GM21390 (cell line): ENCODE measurements around the gene LMBR1.

Experiments used
- ATAC-seq: cut with Tn5 transposase; IDR thresholded peaks from one replicate; pipeline ENCODE4 v1.9.1; 2021; ENCODE audit not compliant: unreplicated experiment

Gene LMBR1

GRCh38 chr7:156765901-156766656, 126.9 kb downstream of the LMBR1 start:
- ATAC-seq: no peak

- ATAC-seq: no peak
These were observed 128.2 kb downstream of the LMBR1 start for GRCh38 chr7:156764766-156765165.

- ATAC-seq: no peak
These were observed 128.8 kb downstream of the LMBR1 start for GRCh38 chr7:156764016-156764669.

GRCh38 chr7:156759579-156760202, 133.3 kb downstream of the LMBR1 start:
- ATAC-seq: no peak

- ATAC-seq: no peak
These were observed 133.8 kb downstream of the LMBR1 start for GRCh38 chr7:156759143-156759542.

- no peak for ATAC-seq
These were observed 138.8 kb downstream of the LMBR1 start for GRCh38 chr7:156754201-156754600.

- ATAC-seq: no peak
These were observed 139.4 kb downstream of the LMBR1 start for GRCh38 chr7:156753630-156754029.

- no peak for ATAC-seq
These were observed 139.8 kb downstream of the LMBR1 start for GRCh38 chr7:156753229-156753560.

GRCh38 chr7:156752367-156753228, 140.4 kb downstream of the LMBR1 start:
- no peak for ATAC-seq

- ATAC-seq: no peak
These were observed 141.7 kb downstream of the LMBR1 start for GRCh38 chr7:156751319-156751718.

- no peak for ATAC-seq
These were observed 145.3 kb downstream of the LMBR1 start for GRCh38 chr7:156747718-156748117.

- no peak for ATAC-seq
These were observed 146.1 kb downstream of the LMBR1 start for GRCh38 chr7:156746891-156747290.

- no peak for ATAC-seq
These were observed 153.4 kb downstream of the LMBR1 start for GRCh38 chr7:156739596-156739995.

GRCh38 chr7:156735851-156736250, 157.1 kb downstream of the LMBR1 start:
- no peak for ATAC-seq

- no peak for ATAC-seq
These were observed 159.3 kb downstream of the LMBR1 start for GRCh38 chr7:156733638-156734037.

- no peak for ATAC-seq
These were observed 160.8 kb downstream of the LMBR1 start for GRCh38 chr7:156732091-156732625.

- no peak for ATAC-seq
These were observed 161.3 kb downstream of the LMBR1 start for GRCh38 chr7:156731651-156732050.

GRCh38 chr7:156725936-156726335, 167.0 kb downstream of the LMBR1 start:
- ATAC-seq: no peak

GRCh38 chr7:156725073-156725472, 167.9 kb downstream of the LMBR1 start:
- ATAC-seq: no peak

- ATAC-seq: no peak
These were observed 170.7 kb downstream of the LMBR1 start for GRCh38 chr7:156722043-156722826.
